ENCODE measurements around the gene CHMP4A.
"Not testable (repeated sequence)": the region's sequence is repeated elsewhere in the genome, so short reads cannot be mapped to it uniquely, and the experiment has no call there.

CHMP4A gene

DNA sequence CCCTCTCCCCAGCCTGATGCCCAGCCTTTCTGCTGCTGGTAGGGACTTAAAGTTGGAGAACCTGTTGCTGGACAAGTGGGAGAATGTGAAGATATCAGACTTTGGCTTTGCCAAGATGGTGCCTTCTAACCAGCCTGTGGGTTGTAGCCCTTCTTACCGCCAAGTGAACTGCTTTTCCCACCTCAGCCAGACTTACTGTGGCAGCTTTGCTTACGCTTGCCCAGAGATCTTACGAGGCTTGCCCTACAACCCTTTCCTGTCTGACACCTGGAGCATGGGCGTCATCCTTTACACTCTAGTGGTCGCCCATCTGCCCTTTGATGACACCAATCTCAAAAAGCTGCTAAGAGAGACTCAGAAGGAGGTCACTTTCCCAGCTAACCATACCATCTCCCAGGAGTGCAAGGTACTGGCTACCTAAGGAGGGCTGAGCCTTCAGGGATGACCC is 6.2 kb downstream of the CHMP4A start:
- Histone ChIP-seq H3K4me3 (no peak overlapping the region), H3K9ac (no peak overlapping the region), H3K9me3 (replicated peaks in 1 of 11) (peaks cover 12 to 22% (median 16%) of the 10 kb centered on the region in 11 experiments), H3K27ac (no peak overlapping the region; a peak in 1 of 22 replicates), H4K20me1 (peaks cover 0 to 10% (median 0%) of the 10 kb centered on the region in 11 experiments; a peak in 2 of 22 replicates), H3K4me2 (peak overlapping the region in 5 of 11 experiments; percentile 10 to 34 (median 20); a peak in 3 of 22 replicates), H3K4me1 (peaks cover 11 to 22% (median 18%) of the 10 kb centered on the region in 10 experiments), H3K27me3 (no peaks in the 10 kb centered on the region), H3K36me3 (peaks cover 89 to 100% (median 94%) of the 10 kb centered on the region in 11 experiments)
- TF ChIP-seq Cebpa-rat (IDR thresholded peaks at IDR 0.05), result no peak

GRCh38 chr14:24206260-24207103 is 6.8 kb downstream of the CHMP4A start:
- Histone ChIP-seq H3K9ac (no peak overlapping the region), H3K4me2 (no peak overlapping the region; a peak in 1 of 22 replicates), H4K20me1 (peaks cover 0 to 10% (median 0%) of the 10 kb centered on the region in 11 experiments; a peak in 2 of 22 replicates), H3K36me3 (peaks cover 90 to 100% (median 97%) of the 10 kb centered on the region in 11 experiments), H3K27me3 (no peaks in the 10 kb centered on the region), H3K27ac (no peak overlapping the region), H3K4me1 (peaks cover 5 to 15% (median 12%) of the 10 kb centered on the region in 10 experiments; a peak in 16 of 20 replicates), H3K4me3 (no peak overlapping the region), H3K9me3 (replicated peaks in 1 of 11) (peaks cover 13 to 27% (median 23%) of the 10 kb centered on the region in 11 experiments)
- TF ChIP-seq Cebpa-rat (IDR thresholded peaks at IDR 0.05), result no peak

DNA sequence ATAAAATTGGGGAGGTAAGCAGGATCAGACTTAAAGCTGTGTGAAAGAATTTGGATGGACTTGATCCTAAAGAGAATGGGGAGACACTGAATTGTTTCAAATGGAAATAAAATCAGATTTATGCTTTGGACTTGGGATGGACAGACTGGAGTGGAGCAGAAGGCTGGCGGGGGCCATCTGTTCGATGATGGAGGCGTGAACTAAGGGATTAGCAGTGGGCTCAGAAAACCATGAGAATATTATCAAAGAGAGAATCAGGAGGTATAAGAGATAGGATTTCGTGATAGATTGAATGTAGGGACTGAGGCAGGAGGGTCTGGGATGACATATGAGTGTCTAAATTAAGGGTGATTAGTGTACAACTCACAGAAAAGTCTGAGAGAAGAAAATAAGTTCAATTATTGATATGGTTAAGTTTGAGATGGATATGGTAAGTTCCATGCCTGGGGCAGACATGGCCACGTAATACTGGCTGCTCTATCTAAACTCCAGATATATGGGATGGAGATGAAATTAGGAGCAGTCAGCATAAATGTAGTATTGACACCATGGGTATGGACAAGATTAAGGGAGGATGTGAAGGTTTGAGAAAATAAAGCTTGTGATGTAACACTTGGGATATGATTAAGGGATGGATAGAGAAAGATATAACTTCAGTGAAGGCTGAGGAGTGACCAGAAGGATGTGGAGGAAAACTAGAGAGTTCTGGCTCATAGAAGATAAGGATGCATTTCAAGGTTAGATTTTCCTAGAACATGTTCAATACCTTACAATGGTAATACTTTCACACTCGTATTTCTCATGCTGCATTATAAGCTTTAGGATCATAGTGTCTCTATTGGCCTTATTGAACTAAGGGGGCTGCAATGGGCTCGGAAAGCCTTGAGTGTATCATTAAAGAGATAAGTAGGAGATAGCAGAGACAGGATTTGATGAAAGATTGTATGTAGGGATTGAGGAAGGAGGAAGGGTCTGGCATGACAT is 8.8 kb downstream of the CHMP4A start:
- peaks cover 85 to 100% (median 93%) of the 10 kb centered on the region in 11 experiments for H3K36me3 ChIP-seq
- no peak overlapping the region for H3K9ac ChIP-seq
- H3K4me1 ChIP-seq, result peaks cover 0 to 10% (median 8%) of the 10 kb centered on the region in 10 experiments; a peak in 9 of 20 replicates
- no peak overlapping the region for H3K4me3 ChIP-seq
- no peak overlapping the region for H3K27ac ChIP-seq
- no peaks in the 10 kb centered on the region for H3K27me3 ChIP-seq
- H3K9me3 ChIP-seq (replicated peaks in 1 of 11), result peaks cover 13 to 41% (median 28%) of the 10 kb centered on the region in 11 experiments
- TF ChIP-seq Cebpa-rat (IDR thresholded peaks at IDR 0.05), result no peak
- H3K4me2 ChIP-seq, result no peak overlapping the region
- peaks cover 0 to 10% (median 0%) of the 10 kb centered on the region in 11 experiments; a peak in 3 of 22 replicates for H4K20me1 ChIP-seq

DNA sequence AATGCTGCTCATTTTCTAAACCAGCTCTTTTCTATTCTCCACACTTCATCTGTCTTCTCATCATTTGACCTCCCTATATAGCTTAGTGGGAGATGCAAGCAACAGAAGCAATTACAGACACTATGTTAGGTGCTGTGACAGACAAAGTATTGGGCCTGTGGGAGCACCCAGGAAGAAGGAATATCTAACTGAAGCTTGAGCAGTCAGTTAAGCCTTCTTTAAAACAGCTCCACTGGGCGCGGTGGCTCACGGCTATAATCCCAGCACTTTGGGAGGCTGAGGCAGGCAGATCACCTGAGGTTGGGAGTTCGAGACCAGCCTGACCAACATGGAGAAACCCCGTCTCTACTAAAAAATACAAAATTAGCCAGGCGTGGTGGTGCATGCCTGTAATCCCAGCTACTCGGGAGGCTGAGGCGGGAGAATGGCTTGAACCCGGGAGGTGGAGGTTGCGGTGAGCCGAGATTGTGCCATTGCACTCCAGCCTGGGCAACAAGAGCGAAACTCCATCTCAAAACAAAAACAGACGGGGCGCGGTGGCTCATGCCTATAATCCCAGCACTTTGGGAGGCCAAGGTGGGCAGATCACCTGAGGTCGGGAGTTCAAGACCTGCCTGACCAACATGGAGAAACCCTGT is 9.9 kb downstream of the CHMP4A start:
- H3K4me2 ChIP-seq, H4K20me1 ChIP-seq, H3K27ac ChIP-seq, H3K27me3 ChIP-seq, H3K4me3 ChIP-seq, H3K9ac ChIP-seq: not testable (repeated sequence)
- Histone ChIP-seq H3K4me1 (peaks cover 0 to 13% (median 9%) of the 10 kb centered on the region in 10 experiments; a peak in 11 of 20 replicates), H3K36me3 (peaks cover 75 to 98% (median 90%) of the 10 kb centered on the region in 11 experiments), H3K9me3 (replicated peaks in 1 of 11) (peaks cover 13 to 44% (median 28%) of the 10 kb centered on the region in 11 experiments)

DNA sequence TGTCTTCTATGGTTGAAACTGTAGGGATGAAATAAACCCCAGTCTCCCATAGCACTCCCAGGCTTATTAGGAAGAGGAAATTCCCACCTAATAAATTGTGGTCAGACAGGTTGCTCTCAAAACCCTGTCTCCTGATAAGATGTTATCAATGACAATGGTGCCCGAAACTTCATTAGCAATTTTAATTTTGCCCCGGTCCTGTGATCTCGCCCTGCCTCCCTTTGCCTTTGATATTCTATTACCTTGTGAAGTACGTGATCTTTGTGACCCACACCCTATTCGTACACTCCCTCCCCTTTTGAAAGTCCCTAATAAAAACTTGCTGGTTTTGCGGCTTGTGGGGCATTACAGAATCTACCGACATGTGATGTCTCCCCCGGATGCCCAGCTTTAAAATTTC is 10.8 kb downstream of the CHMP4A start:
- Histone ChIP-seq H3K4me1 (peaks cover 2 to 20% (median 6%) of the 10 kb centered on the region in 10 experiments; a peak in 15 of 20 replicates), H3K36me3 (peaks cover 67 to 90% (median 81%) of the 10 kb centered on the region in 11 experiments)

DNA sequence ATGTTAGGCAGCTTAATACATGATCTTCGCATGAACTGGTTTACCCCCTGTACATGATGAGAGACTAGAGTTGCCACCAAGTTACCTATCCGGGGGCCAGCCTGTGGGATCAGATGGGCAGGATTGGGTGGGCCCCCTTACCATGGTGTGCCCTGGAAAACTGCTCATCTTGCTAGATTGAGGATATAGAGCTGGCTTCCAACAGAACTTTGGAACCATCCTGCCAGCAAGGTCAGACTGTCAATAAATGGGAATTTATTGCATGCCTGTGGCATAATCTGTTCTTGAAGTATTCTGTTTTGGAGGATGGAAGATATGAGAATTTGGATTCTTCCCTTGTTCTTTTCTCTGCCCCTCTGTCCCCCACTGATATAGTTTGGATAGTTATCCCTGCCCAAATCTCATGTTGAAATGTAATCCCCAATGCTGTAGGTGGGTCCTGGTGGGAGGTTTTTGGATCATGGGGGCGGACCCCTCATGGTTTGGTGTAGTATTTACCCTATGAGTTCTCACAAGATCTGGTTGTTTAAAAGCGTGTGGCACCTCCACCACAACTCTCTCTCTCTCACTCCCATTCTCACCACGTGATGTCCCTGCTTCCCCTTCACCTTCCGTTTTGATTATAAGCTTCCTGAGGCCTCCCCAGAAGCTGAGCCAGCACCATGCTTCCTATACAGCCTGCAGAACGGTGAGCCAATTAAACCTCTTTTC is 14.3 kb downstream of the CHMP4A start:
- peaks cover 37 to 56% (median 48%) of the 10 kb centered on the region in 11 experiments for H3K36me3 ChIP-seq
- H3K9ac ChIP-seq, result no peak overlapping the region
- H3K4me2 ChIP-seq, result peak overlapping the region in 2 of 11 experiments; percentile 35 to 42; a peak in 3 of 22 replicates

More for the DNA sequence above, 10.8 kb downstream of the CHMP4A start:
- not testable (repeated sequence) for H3K27me3 ChIP-seq, H3K27ac ChIP-seq, H3K4me2 ChIP-seq, H3K4me3 ChIP-seq, H3K9ac ChIP-seq, H4K20me1 ChIP-seq
- peaks cover 13 to 44% (median 28%) of the 10 kb centered on the region in 11 experiments for H3K9me3 ChIP-seq (replicated peaks in 1 of 11)

GRCh38 chr14:24197056-24197450 is 16.2 kb downstream of the CHMP4A start:
- Histone ChIP-seq H3K9me3 (replicated peaks in 1 of 11) (peaks cover under 1 to 21% (median 11%) of the 10 kb centered on the region in 11 experiments; a peak in 21 of 22 replicates), H4K20me1 (peaks cover 0 to 7% (median 0%) of the 10 kb centered on the region in 11 experiments; a peak in 3 of 22 replicates), H3K9ac (peak overlapping the region; percentile 92 to 100 (median 97); a peak in 15 of 22 replicates), H3K4me3 (peak overlapping the region in 7 of 10 experiments; percentile 67 to 87 (median 81); a peak in 11 of 20 replicates), H3K27ac (peak overlapping the region in 4 of 11 experiments; percentile 95 to 100 (median 98); a peak in 4 of 22 replicates), H3K27me3 (no peaks in the 10 kb centered on the region), H3K4me1 (peaks cover 43 to 57% (median 47%) of the 10 kb centered on the region in 10 experiments), H3K36me3 (peaks cover 28 to 47% (median 40%) of the 10 kb centered on the region in 11 experiments), H3K4me2 (peak overlapping the region; percentile 84 to 99 (median 93))
- TF ChIP-seq Cebpa-rat (IDR thresholded peaks at IDR 0.05), result no peak

More for the DNA sequence above, 14.3 kb downstream of the CHMP4A start:
- H3K27me3 ChIP-seq, result no peaks in the 10 kb centered on the region
- no peaks in the 10 kb centered on the region; a peak in 2 of 22 replicates for H4K20me1 ChIP-seq
- no peak overlapping the region for H3K27ac ChIP-seq
- H3K9me3 ChIP-seq (replicated peaks in 1 of 11), result peaks cover 13 to 40% (median 28%) of the 10 kb centered on the region in 11 experiments
- H3K4me1 ChIP-seq, result peaks cover 26 to 42% (median 29%) of the 10 kb centered on the region in 10 experiments
- no peak overlapping the region for H3K4me3 ChIP-seq
- no peak for TF ChIP-seq Cebpa-rat (IDR thresholded peaks at IDR 0.05)

All from BLaER1 treated with 17β-estradiol and CSF1 and Interleukin-3, amounts not matched to agents 10 nM and 100 nM (cell line).